LHCN-M2 (cell line): ENCODE data around the gene RABL2B. TPM values are rescaled to one million over a fixed set of nuclear protein-coding genes. Genes with fewer than 3 reads are reported as not detected.

ENCODE experiments used
- DNase-seq: peaks from one replicate; pipeline ENCODE4 v3.0.0-alpha.2; 2012; ENCODE audit warnings: low read depth
- total RNA-seq: library from RNA; depleted of rRNA; stranded (reverse); fragments of >200 nt; gene quantifications from 2 replicates; pipeline ENCODE4 v1.2.3, GENCODE V29; 2014; rRNA removed

Gene RABL2B
- total RNA-seq, 1 experiment from 2014 or later = 13.5 TPM

- DNase-seq = no peak
These were observed 60.6 kb downstream of the RABL2B start for GRCh38 chr22:50722716-50723428.

GRCh38 chr22:50722048-50722701, 61.3 kb downstream of the RABL2B start:
- no peak for DNase-seq

GRCh38 chr22:50721257-50721844, 62.1 kb downstream of the RABL2B start:
- DNase-seq = no peak

- no peak for DNase-seq
These were observed 62.9 kb downstream of the RABL2B start for GRCh38 chr22:50720301-50721256.

- no peak for DNase-seq
These were observed 63.6 kb downstream of the RABL2B start for GRCh38 chr22:50719814-50720300.

- DNase-seq = no peak
These were observed 65.1 kb downstream of the RABL2B start for GRCh38 chr22:50718352-50718709.

GRCh38 chr22:50717709-50718351, 65.6 kb downstream of the RABL2B start:
- DNase-seq = peak; percentile 25

Other genes with a start within 250 kb of the RABL2B start
- gene KLHDC7B, start 237.7 kb downstream of the RABL2B start, total RNA-seq = not detected in 2 replicates
- not detected in 2 replicates for gene SYCE3, start 220.7 kb downstream of the RABL2B start, total RNA-seq
- gene CPT1B, start 205.2 kb downstream of the RABL2B start, total RNA-seq = 9.0 and 9.4 TPM in 2 replicates
- gene CHKB, start 200.8 kb downstream of the RABL2B start, total RNA-seq = 44.9 and 53.0 TPM in 2 replicates
- gene MAPK8IP2, start 182.8 kb downstream of the RABL2B start, total RNA-seq = 0.13 and 0.17 TPM in 2 replicates
- gene ARSA, start 155.5 kb downstream of the RABL2B start, total RNA-seq = 33.9 and 40.4 TPM in 2 replicates
- 0.58 and 0.75 TPM in 2 replicates for gene SHANK3, start 110.8 kb downstream of the RABL2B start, total RNA-seq
- gene ACR, start 45.4 kb downstream of the RABL2B start, total RNA-seq = not detected in 2 replicates